Measurements from ENCODE around the gene IL17B.

- TF ChIP-seq CTCF (IDR thresholded peaks at IDR 0.05) (no peak), POLR2AphosphoS5 (IDR thresholded peaks at IDR 0.05) (no peak)
Observed at GRCh38 chr5:149325166-149325735, 53.8 kb downstream of the IL17B start.
